NCI-H446 (cell line): ENCODE results near the gene RNF112.

Experiments used
- DNase-seq, 2 experiments: peaks; one replicate each; lab custom pipeline; 2025; lab: John Stamatoyannopoulos, UW

The RNF112 gene, protein sequence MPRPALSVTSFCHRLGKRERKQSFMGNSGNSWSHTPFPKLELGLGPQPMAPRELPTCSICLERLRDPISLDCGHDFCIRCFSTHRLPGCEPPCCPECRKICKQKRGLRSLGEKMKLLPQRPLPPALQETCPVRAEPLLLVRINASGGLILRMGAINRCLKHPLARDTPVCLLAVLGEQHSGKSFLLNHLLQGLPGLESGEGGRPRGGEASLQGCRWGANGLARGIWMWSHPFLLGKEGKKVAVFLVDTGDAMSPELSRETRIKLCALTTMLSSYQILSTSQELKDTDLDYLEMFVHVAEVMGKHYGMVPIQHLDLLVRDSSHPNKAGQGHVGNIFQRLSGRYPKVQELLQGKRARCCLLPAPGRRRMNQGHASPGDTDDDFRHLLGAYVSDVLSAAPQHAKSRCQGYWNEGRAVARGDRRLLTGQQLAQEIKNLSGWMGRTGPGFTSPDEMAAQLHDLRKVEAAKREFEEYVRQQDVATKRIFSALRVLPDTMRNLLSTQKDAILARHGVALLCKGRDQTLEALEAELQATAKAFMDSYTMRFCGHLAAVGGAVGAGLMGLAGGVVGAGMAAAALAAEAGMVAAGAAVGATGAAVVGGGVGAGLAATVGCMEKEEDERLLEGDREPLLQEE

DNA sequence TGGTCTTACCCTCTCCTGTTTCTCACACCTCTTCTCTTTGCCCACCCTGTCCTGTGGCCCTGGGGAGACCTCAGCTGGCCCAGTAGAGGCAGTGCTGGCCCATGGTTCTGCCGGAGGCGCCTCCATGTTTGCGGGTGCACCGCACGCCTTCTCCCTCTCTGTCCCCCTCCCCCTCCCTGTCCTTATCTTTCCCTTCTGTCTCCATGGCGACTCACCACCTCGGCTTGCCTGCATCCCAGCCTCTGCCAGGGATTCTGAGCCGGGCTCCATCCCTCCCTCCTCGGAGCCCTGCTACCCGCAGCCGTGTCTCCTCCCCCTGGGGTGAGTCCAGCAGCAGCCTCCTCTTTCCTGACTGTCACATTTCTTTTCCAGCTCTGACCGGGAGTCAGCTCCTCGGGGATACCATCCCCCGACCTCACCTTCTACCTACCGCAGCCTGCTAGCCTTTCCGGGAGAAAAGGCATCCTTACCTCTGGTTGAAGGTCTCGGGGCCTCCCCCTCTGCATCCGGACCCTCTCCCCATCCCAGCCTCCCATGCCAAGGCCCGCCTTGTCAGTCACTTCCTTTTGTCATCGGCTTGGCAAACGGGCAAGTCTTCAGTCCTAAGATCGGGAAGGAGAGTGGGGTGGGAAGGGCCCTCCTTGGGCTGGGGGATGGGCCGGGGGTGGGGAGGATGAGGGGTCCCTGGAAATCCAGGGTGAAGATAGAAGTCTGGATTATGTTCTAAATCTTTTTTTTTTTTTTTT is at the start of gene RNF112:
TSS of gene RNF112 (plus strand) at position 358 of the 746 bp plus-strand sequence. CDS start at position 535, 177 bp downstream.
- peak in 1 of 2 experiments; percentile 54 for DNase-seq

DNA sequence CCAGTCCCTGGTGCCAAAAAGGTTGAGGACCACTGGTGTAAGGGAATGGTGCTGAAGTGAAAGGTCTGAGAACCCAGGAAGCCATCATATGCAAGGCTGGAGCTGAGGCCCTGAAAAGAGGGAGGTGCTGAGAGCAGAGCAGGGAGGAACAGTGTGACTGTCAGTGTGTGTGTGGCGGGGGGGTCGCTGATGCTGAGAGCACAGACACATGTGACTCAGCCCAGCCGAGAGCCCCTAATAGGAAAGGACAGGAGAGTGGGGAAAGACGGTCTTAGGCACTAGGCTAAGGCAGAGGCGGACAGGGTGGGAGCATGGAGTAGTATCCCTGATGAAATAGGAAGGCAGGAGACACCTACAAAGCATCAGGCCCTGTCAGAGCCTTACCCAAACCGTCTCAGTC is 49.7 kb upstream of the RNF112 start:
- no peak for DNase-seq

DNA sequence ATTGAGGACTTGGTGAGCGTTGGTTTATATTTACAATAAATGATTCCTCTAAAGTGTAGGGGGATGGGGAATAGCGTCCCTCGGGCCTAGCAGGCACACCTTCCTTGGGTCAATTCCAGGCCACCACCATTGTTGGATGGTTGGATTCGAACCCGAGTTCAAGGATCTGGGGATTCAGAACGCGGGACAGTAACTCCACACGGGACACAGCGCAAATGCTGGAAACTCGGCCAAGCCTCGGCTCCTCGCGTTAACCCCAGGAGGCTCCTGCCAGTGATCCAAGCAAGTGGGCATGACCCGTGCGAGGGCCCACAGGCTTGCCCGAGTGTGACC is 49.1 kb upstream of the RNF112 start:
- no peak for DNase-seq

DNA sequence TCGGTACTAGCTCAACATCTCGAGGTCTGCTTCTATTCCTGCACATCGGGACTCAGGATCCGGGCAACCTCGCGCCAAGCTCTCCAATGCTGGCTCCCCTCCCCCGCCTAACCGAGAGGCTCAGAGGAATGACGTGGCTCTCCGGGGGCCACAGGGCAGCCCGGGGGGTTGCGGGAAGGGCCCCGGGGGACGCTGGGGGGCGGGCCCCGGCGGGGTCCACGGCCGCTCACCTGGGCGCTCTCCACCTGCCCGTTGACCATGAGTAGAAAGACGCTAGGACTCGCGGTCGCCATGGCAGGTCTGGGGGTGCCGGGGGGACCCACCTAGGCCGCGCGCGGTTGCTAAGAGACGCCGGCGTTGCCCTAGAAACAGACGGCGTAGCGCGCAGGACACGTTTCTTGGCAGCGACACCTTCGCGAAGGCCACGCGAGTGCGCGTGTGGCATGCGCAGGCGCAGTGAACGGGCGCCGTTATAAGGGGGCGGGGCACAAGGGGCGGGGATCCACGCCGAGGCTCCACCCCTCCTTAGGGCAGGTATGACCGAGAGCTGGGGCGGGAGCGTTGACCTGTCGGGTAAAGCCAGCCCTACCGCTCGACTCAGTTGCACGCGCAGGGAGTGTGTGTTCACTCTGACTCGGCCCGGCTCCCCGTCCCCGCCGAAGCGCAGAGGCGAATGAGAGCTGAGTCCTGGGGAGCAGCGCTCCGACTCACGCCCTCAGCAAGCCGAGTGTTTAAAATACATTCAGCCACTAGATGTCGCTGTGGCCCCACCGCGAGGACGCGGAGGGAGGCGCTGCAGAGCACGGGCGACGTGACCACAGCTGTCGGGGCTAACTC is 48.5 kb upstream of the RNF112 start, which contains the start of gene B9D1:
TSS of gene B9D1 (minus strand) at position 447 of the 837 bp plus-strand sequence. CDS start at position 293, 154 bp downstream.
- DNase-seq = peak; percentile 82 to 93

DNA sequence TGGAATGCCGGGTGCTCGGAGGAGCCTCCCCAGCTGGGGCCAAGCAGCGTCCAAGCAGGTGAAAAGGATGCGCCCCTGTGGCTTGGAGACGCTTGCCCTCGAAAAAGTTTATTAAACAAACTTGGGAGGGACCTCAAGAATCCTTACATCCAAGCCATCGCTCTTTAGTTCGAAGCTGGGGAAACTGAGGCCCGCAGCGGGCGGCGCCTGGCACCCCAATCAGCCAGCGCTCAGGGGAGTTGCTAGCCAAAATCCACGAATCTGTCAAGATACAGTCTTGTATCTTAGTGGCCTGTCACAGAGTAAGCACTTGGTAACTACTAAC is 48.0 kb upstream of the RNF112 start:
- no peak for DNase-seq

DNA sequence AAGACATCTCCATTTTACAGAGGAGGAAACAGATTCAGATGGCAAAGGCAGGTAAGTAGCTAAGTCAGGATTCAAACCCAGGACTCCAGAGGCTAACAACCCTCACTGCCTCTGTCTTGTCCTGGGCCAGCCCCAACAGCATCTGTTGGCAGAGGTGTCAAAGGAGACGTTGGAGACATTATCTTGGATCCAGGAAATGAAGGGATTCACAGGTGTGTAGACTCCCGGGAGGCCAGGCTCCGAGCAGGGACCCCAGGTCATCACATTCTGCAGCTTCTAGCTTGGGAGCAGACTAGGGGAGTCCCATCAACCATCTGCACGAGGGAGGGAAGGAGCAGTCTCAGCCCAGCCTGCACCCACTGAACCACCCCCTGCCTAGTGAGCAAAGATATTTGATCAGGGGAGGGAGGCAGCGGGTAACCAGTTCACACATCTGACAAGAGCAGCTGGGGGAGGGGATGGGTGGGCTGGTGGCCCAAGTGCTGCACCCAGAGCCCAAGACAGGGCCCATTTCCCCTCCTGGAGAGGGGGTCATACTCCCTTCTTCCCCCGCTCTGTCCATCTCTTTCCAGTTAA is 47.5 kb upstream of the RNF112 start:
- no peak for DNase-seq

DNA sequence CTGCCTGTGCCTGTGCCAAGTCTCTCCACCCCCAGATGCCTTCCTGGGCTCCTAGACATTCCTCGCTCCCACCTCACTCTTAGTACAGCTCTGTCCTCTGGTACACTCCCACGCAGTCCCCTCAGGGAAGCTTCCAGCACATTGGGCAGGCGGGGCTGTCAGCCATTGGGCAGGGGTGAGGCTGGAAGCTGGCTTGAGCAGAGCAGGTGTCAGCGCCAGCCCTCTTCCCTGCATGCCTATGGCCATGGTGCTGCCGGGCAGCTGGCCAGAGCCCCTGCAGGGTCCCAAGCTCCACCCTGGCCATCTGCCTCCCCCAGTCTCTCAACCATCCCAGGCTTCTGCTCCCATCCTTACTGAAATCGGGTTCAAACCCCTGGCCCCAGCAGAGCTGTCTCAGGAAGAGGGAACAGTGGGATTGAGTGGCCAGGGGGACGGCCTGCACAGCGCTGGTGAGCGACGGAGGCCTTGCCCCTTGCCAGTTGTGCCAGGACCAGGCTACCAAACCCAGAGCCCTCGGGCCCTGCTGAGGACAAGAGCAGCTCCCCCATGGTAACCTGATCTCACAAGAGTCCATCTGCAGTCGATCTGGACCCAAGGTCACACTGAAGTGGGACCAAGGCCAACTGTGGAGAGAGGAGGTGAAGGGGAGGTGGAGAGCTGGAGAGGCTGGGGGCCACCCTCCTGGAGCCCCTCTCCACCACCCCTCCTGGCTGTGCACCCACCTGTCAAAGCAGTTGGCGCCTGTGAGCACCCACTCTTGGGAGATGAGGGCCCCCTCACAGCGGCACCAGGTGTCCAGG is 46.1 kb upstream of the RNF112 start:
- DNase-seq = peak; percentile 59 to 89

DNA sequence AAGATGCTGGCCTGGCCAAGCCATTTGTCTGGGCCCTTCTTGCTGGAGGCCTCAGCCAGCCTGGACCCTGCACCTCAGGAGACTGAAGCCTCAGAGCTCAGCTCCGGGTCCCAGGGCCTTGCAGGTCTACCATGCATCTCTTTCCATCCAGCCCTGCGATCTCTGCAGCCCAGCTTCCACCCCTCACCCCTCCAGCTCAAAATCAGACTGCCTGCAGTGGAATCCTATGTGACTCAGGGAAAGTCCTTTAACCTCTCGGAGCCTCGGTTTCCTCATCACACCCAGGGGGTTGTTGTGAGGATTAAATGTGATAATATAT is 45.6 kb upstream of the RNF112 start:
- no peak for DNase-seq

DNA sequence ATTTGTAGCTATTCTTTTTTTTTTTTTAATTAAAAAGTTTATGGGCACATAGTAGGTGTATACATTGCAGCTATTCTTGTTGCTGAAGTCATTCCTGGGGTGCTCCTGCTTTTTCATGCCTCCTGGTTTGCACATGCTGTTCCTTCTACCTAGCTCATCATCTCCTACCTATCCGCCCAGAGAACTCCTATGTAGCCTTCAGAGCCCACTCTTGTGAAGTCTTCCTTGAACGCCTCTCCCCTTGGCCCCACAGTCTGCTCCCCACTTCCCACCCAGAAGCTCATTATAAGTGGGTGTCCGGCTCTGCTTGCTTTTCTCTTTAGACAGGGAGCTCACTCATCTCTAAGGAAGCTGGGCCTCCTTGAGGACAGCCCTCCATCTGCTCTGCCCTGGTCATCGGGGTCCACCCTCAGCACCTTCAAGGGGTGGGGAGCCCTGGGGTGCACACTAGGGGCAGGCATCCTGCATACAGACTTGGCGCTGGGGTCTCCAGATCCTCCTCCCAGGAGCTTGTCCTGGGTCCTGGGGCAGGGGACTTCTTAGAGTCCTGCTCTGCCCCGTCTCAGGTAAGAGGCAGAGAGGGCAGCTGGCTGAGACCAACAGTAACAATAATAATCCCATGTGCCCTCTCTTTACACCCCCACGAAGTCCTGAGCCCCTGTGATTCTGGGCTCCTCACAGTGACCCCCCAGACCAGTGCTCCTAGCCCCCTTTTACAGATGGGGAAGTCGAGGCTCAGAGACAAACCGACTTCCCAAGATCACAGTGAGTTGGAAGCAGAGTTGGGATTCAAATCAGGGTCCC is 45.0 kb upstream of the RNF112 start:
- no peak for DNase-seq

DNA sequence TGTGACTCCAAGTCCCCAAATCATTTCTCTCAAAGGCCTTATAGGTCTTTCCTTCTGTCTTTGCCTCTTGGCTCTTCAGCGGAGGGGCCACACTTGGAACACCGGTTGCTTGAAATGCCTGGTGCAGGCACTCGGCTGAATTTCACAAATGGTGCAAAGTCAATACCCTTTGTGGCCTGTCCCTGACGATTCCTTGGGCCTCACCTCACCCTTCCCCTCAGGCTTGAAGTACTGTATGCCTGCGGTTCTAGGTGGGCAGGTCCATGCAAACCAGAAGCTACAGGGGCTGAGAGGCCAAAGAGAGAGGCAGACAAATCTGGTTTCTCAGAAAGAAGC is 44.4 kb upstream of the RNF112 start:
- no peak for DNase-seq

DNA sequence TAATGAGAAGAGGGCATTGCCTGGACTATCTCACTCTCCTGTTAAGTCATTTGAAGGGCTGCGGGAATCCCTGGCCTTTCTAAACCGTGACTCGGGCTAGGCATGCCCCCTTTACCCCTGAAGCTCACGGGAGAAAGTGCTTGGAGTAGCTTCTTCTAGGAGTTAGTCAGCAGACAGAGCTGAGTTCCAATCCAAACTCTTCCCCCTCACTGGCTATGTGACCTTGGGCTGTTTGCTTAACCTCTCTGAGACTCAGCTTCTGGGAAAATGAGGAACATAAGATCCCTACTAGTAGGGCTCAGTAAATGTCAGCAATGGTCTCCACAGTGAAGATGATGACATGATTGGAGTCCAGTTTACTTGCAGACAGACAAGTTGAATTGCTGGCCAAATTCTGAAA is 42.8 kb upstream of the RNF112 start:
- DNase-seq = no peak

DNA sequence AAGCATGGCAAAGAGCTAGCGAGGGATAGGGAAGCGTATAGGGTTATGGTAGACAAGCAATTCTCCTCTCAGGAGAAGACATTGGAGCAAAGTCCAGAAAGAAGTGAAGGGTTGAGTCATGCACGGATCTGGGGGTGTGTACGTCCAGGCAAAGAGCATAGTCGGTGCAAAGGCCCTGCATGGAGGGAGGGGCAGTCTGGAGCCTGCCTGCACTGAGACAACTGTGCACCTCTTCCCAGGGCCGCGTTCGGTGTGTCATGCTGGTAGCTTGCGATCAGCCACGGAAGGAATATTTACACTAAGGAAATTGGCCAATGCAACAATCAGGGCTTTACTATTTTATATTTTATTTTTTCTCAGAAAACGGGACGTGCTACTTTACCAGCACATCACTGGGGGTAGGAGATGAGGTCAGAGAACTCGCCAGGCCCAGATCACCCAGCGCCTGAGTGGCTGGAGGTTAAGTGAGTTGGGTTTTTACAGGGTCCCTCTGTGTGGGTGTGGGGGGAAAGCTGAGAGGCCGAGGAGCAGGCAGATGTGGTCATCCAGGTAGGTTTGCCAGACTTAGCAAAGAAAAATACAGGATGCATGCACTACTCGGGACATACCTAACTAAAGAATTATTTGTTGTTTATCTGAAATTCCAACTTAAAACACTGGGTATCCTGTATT is 41.8 kb upstream of the RNF112 start:
- DNase-seq = no peak

DNA sequence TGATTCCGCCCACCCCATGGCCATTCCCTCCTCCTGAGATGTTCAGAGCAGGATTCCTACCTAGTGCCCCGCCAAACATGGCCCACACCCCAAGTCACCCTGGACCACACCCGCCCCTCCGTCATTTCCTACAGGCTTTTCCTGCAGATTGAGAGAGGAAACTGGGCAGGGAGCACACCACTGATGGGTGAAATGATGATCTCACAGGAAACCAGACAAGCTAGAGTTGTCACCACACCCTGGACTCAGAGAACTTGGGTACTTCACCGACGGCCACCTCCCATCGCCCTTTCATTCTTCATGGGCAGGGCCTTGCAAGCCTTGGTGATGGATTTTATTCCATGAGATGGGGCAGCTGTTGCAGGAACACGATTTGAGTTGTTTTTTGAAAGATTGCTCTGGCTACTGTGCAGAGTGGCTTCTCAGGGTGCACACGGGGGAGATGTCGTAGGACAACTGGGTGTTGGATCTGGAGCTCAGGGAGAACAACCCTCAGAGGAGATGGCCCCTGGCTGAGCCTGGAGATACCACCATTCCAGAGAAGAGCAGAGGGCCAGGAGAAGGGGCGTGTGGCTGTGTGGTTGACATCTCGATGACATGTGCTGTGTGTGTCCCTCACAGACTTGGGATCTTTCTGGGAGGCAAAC is 41.1 kb upstream of the RNF112 start:
- no peak for DNase-seq

DNA sequence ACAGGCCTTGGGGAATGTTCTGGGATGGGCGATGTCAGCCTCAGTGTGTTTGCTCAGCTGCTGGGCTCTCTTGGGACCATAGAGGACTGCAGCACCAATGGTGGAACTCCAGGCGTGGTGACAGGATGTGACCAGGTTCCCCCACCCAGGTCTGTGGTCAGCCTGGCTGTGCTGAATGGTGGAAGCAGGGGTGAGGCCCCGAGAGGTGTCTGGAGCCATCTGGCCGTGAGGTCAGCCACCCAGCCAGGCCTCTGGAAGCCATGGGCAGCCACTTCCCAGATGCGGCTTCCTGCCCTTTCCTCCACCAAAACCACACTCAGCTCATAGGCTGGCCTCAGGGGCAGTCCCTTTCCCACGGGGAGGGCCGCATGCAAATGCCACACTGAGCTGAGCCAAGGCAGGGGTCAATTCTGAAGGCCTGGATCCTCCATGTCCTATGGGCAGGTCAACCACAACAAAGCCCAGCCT is 40.5 kb upstream of the RNF112 start:
- DNase-seq = no peak

DNA sequence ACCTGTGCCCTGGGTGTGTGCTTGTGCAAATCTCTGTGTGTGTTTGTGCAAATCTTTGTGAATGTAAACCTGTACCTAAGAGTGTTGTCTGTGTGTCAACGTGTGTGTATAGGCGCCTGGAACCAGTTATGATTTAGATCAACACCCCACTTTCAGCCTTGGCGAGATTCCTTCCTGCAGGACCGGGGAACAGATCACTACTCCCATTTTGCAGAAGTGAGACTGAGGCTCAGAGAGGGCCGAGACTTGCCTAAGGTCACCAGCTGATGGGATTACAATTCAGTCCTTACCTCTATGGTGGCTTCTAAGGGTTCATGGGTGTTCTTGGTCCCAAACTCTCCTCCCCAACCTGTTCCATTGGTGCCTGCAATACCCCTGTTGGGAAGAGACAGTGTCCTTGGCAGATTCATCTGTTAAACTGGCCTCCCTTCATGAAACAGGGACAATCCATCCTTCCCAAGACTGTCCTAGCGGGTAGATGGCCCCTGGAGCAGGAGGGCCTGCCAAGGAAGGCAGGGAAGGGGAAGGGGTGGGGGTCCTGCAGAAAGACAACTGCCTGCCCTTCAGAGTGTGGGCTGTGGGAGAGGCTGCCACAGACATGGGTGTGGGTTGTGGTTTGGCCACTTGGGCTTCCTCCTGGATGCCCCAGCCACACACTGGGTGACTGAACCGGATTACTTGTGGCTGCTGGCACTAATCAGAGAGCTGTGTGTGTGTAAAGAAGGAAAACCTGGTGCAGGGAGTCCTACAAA is 39.6 kb upstream of the RNF112 start:
- DNase-seq = no peak

DNA sequence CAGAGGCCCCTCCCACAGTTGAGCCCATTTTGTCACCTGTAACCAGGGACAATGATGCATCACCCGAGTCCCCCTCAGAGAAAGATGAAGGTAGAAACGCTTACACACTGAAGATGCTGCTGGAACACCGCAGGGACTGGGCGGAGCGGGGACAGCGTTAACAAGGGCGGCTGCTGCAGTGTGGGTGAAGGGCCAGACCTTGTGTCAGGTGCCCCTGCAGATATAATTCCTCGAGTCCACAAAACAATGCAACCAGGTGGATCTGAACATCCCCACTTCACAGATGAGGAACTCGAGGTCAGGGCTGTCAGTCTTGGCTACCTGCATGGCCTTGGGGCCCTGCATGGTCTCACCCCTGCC is 39.0 kb upstream of the RNF112 start:
- DNase-seq = no peak

DNA sequence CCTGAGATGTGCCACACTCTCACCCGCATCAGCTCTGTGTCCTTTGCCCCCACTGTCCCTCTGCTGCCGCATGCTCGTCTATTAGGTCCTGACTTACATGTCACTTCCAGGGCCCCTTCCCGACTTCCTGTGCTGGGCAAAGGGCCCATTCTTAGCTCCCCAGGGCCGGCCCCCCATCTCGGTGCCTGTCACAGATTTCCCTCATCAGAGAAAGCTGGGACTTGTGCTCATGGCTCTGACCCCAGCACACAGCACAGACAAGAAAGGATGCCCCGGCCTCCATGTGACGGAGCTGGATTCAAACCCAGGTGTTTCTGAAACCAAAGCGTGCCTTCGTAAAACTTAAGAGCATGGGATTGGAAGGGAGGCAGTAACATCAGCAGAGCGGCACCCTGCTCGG is 38.6 kb upstream of the RNF112 start:
- no peak for DNase-seq

DNA sequence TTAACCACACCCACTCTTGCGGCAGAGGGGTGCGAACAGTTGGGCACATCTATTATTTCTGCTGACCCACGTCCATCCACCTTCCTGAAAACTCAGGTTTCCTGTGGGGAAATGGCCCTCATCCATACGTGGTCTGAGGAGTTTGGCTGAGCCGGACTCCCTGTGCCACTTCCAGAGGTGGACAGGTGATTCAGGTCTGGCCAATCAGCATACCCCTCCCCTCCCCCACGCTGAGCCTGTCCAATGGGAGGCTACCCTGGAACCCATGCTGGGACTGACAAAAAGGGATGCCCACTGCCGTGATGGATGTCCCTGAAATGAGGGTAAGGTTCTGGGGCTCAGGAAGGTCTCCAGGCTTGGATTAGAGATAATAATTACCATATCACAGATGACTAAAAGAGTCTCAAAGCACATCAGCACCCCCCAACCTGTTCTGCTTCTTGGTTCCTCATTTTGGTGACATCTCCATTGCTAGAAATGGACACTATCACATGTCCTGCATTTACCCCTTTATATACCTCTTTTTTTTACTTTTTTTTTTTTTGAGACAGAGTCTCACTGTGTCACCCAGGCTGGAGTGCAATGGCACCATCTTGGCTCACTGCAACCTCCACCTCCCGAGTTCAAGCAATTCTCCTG is 38.0 kb upstream of the RNF112 start:
- DNase-seq = no peak
